ENCODE data around the gene CAB39.
A peak's percentile ranks its signal among the peaks of the same experiment; 100 is the strongest.

The CAB39 gene

GRCh38 chr2:230863442-230864121 is 150.9 kb downstream of the CAB39 start:
- Histone ChIP-seq H3K36me3 (ENCODE audit: low read depth) (no peaks in the 10 kb centered on the region), H3K27me3 (ENCODE audit: insufficient read depth, poor library complexity, severe bottlenecking) (peaks cover 4% of the 10 kb centered on the region), H3K4me3 (ENCODE audit: severe bottlenecking) (no peak overlapping the region), H3K9me3 (ENCODE audit: severe bottlenecking) (no peaks in the 10 kb centered on the region), H3K27ac (ENCODE audit: poor library complexity, severe bottlenecking) (no peak overlapping the region), H3K4me1 (ENCODE audit: insufficient read depth, poor library complexity, severe bottlenecking) (no peaks in the 10 kb centered on the region)
- no peak for TF ChIP-seq CTCF (IDR thresholded peaks at IDR 0.05; ENCODE audit: poor library complexity, severe bottlenecking)
- no peak for DNase-seq (ENCODE audit: low spot score)
- no peak for ATAC-seq (ENCODE audit: low read depth)

- ATAC-seq (ENCODE audit: low read depth), result no peak
- no peaks in the 10 kb centered on the region for H3K27me3 ChIP-seq (ENCODE audit: insufficient read depth, poor library complexity, severe bottlenecking)
- no peak overlapping the region for H3K27ac ChIP-seq (ENCODE audit: poor library complexity, severe bottlenecking)
Measured at GRCh38 chr2:230864122-230864604, 151.5 kb downstream of the CAB39 start.

GRCh38 chr2:230864605-230865306 is 152.1 kb downstream of the CAB39 start, which contains the start of gene ITM2C:
Gene ITM2C, plus strand, starts transcription at chr2:230864942. Its CDS starts 84 bp downstream, at chr2:230865026.
- no peaks in the 10 kb centered on the region for H3K27me3 ChIP-seq (ENCODE audit: insufficient read depth, poor library complexity, severe bottlenecking)
- no peaks in the 10 kb centered on the region for H3K9me3 ChIP-seq (ENCODE audit: severe bottlenecking)
- H3K36me3 ChIP-seq (ENCODE audit: low read depth), result no peaks in the 10 kb centered on the region
- peak; percentile 58 for DNase-seq (ENCODE audit: low spot score)
- H3K27ac ChIP-seq (ENCODE audit: poor library complexity, severe bottlenecking), result no peak within 1 kb of the TSS
- ATAC-seq (ENCODE audit: low read depth), result peak; percentile 78
- H3K4me1 ChIP-seq (ENCODE audit: insufficient read depth, poor library complexity, severe bottlenecking), result no peaks in the 10 kb centered on the region
- peak within 1 kb of the TSS; percentile 81 for H3K4me3 ChIP-seq (ENCODE audit: severe bottlenecking)
- TF ChIP-seq CTCF (IDR thresholded peaks at IDR 0.05; ENCODE audit: poor library complexity, severe bottlenecking), result peak; percentile 82

More at GRCh38 chr2:230864122-230864604, 151.5 kb downstream of the CAB39 start:
- TF ChIP-seq CTCF (IDR thresholded peaks at IDR 0.05; ENCODE audit: poor library complexity, severe bottlenecking), result no peak
- Histone ChIP-seq H3K4me1 (ENCODE audit: insufficient read depth, poor library complexity, severe bottlenecking) (no peaks in the 10 kb centered on the region), H3K4me3 (ENCODE audit: severe bottlenecking) (peak overlapping the region; percentile 81), H3K36me3 (ENCODE audit: low read depth) (no peaks in the 10 kb centered on the region), H3K9me3 (ENCODE audit: severe bottlenecking) (no peaks in the 10 kb centered on the region)
- no peak for DNase-seq (ENCODE audit: low spot score)

- Histone ChIP-seq H3K36me3 (ENCODE audit: low read depth) (no peaks in the 10 kb centered on the region), H3K4me1 (ENCODE audit: insufficient read depth, poor library complexity, severe bottlenecking) (no peaks in the 10 kb centered on the region), H3K4me3 (ENCODE audit: severe bottlenecking) (peak overlapping the region; percentile 81), H3K9me3 (ENCODE audit: severe bottlenecking) (no peaks in the 10 kb centered on the region), H3K27me3 (ENCODE audit: insufficient read depth, poor library complexity, severe bottlenecking) (no peaks in the 10 kb centered on the region), H3K27ac (ENCODE audit: poor library complexity, severe bottlenecking) (no peak overlapping the region)
- TF ChIP-seq CTCF (IDR thresholded peaks at IDR 0.05; ENCODE audit: poor library complexity, severe bottlenecking), result no peak
- DNase-seq (ENCODE audit: low spot score) (no peak), ATAC-seq (ENCODE audit: low read depth) (no peak)
Measured at GRCh38 chr2:230865307-230865765, 152.7 kb downstream of the CAB39 start.
